Mammary epithelial cell (primary cell): ENCODE measurements around the gene GABRR1.

Experiments used
- EZH2 ChIP-seq: IDR thresholded peaks from 2 replicates; pipeline ENCODE4 v1.6.1; 2012; ENCODE audit warnings: low read length, inconsistent platforms, borderline replicate concordance
- TF ChIP-seq, protein P1 (sequence below), 2 donors: IDR thresholded peaks in 1 of 2; conservative IDR thresholded peaks in 1 of 2; 2 replicates each; pipeline ENCODE4 v1.5.1; 2011 to 2012; ENCODE audit warnings: inconsistent platforms in 2 of 2, low read length in 2 of 2, mild to moderate bottlenecking in 2 of 2, control low read depth in 1 of 2, low read depth in 1 of 2; ENCODE audit not compliant: insufficient read depth in 1 of 2; ENCODE audit errors: extremely low read depth in 1 of 2

DNA sequence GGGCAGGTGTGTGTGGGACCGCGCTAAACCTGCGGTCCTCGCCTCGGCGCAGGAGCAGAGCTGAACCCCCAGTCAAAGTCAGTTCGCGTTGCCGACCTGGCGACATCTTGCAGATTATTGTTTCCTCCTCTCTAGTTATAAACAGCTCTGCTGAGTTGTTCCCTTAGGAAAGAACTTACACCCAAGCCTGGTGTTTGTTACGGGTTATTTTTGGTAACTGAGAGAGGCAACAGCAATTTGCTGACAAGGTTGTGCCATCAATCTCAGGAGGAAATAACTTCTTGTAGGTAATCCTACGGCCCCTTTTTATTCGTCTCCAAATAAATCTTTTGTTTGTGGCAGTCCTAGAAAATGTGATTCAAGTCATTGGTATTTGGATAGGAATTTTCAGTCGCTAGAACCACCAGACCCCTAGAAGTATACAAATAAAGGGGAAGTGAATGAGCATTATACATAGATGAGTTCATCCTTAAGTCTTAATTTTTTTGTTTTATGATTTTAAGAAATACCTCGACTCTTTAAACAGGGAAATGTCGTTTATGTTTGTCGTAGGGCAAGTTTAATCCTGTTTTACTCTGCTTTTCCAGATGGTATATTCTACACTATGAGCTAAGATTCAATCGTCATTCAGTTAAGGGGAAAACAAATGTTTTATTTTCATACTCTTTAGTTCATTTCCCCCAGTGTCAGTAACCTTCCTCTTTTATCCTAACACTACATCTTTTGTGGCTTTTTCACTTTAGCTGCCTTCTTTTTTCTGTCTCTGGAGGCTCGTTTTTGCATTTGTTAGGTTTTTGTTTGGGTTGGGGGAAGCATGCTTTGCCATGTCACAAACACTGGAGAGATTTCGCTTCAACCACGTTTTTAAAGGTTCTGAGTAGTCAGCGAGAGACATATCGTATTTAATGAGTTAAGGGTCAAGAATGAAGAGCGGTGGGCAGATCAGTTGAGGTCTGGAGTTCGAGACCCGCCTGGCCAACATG is 70.1 kb downstream of the GABRR1 start:
- TF ChIP-seq, protein P1, sequence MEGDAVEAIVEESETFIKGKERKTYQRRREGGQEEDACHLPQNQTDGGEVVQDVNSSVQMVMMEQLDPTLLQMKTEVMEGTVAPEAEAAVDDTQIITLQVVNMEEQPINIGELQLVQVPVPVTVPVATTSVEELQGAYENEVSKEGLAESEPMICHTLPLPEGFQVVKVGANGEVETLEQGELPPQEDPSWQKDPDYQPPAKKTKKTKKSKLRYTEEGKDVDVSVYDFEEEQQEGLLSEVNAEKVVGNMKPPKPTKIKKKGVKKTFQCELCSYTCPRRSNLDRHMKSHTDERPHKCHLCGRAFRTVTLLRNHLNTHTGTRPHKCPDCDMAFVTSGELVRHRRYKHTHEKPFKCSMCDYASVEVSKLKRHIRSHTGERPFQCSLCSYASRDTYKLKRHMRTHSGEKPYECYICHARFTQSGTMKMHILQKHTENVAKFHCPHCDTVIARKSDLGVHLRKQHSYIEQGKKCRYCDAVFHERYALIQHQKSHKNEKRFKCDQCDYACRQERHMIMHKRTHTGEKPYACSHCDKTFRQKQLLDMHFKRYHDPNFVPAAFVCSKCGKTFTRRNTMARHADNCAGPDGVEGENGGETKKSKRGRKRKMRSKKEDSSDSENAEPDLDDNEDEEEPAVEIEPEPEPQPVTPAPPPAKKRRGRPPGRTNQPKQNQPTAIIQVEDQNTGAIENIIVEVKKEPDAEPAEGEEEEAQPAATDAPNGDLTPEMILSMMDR (conservative IDR thresholded peaks at IDR 0.05 in 1 of 2, IDR thresholded peaks at IDR 0.05 in 1 of 2; ENCODE audit: extremely low read depth in 1 of 2, insufficient read depth in 1 of 2, low read depth in 1 of 2, low read length in 2 of 2), result no peak
- no peak for TF ChIP-seq EZH2
